GM18517 (cell line): ENCODE measurements around the gene AHDC1.

Experiments
- ATAC-seq: cut with Tn5 transposase; IDR thresholded peaks from one replicate; pipeline ENCODE4 v1.9.1; 2021; ENCODE audit warnings: mild to moderate bottlenecking, moderate library complexity; ENCODE audit not compliant: unreplicated experiment

Gene AHDC1

DNA sequence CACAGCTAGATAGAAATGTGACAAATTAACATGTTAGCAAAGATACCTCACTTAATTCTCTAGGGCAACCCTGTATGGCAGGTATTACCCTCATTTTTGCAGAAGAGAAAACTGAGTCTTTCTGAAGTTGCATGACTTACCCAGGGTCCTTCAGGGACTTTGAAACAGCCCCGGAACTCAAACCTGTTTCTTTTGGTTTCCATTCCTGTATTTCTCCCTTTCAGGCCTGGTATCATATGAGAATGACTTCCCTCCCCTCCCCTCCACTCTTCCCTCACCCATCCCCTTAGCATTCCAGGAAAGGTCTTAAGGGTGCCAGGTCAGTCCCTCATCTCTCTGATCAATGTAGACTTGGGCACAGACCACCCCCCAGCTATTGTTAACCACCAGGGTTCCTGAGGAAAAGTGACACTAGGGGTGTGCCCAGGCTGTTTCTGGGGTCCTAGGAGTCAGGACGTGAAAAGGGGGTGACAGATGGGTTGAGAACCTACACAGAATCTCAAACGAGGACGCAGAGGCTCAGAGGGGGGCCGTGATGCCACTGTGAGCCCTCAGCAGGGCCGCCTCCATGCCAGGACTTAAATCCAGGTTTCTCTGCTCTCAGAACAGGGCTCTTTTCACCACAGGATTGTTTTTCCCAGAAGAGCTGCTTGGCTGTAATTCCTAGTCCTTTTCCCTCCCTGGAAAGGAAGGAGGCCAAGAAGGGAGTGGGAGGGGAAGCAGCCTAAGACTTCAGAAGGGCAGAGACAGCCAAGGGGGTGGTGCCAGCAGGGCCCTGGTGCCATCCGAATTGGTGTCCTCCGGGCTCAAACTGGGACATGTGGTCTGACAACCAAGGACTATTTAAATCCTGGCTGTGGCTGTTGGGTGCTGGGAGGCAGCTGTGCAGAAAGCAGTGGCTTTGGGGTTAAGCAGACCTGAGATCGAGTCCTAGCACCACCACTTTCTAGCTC lies 111.9 kb downstream of the AHDC1 start:
- ATAC-seq, result no peak

GRCh38 chr1:27489973-27490741 lies 113.8 kb downstream of the AHDC1 start, which contains the start of gene WASF2:
TSS of gene WASF2 (minus strand) at chr1:27490167. CDS start at chr1:27428890, 61,277 bp downstream.
- peak; percentile 82 for ATAC-seq

DNA sequence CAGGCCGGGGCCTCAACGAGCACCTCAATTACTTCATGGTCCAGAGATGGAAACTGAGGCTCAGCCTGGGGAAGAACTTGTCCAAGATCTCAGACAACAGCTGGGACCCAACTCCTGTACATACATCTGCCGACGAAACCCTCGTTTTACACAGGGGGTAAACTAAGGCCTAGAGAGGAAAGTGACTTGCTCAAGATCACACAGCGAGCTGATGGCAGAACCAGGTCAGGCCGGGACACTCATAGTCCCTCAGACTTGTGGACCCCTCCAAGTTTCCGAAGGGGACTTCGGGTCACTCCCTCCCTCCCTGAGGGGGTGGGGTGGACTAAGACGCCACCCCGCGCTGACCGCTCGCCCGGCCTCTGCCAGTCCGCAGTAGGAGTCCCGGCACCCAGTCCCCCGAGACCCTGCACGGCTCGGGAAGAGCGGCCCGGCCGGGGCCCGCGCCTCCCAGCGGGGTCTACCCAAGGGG lies 114.4 kb downstream of the AHDC1 start:
- ATAC-seq, result peak; percentile 30

- ATAC-seq, result no peak
Measured at GRCh38 chr1:27487966-27488884, 115.7 kb downstream of the AHDC1 start.

- no peak for ATAC-seq
Measured at GRCh38 chr1:27485363-27485762, 118.6 kb downstream of the AHDC1 start.
